ENCODE results near the gene SP1. TPM values are rescaled to one million over a fixed set of nuclear protein-coding genes. Genes with fewer than 3 reads are reported as not detected.

SP1 gene
- total and polyA plus RNA-seq, 9 of the 15 experiments (the other 6 are each of a cell fraction or from before 2014, with no cell fraction given): 8.0 to 65.5 (median 41.6) TPM

- TF ChIP-seq, protein P1, sequence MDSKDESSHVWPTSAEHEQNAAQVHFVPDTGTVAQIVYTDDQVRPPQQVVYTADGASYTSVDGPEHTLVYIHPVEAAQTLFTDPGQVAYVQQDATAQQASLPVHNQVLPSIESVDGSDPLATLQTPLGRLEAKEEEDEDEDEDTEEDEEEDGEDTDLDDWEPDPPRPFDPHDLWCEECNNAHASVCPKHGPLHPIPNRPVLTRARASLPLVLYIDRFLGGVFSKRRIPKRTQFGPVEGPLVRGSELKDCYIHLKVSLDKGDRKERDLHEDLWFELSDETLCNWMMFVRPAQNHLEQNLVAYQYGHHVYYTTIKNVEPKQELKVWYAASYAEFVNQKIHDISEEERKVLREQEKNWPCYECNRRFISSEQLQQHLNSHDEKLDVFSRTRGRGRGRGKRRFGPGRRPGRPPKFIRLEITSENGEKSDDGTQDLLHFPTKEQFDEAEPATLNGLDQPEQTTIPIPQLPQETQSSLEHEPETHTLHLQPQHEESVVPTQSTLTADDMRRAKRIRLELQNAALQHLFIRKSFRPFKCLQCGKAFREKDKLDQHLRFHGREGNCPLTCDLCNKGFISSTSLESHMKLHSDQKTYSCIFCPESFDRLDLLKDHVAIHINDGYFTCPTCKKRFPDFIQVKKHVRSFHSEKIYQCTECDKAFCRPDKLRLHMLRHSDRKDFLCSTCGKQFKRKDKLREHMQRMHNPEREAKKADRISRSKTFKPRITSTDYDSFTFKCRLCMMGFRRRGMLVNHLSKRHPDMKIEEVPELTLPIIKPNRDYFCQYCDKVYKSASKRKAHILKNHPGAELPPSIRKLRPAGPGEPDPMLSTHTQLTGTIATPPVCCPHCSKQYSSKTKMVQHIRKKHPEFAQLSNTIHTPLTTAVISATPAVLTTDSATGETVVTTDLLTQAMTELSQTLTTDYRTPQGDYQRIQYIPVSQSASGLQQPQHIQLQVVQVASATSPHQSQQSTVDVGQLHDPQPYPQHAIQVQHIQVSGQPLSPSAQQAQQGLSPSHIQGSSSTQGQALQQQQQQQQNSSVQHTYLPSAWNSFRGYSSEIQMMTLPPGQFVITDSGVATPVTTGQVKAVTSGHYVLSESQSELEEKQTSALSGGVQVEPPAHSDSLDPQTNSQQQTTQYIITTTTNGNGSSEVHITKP (IDR thresholded peaks at IDR 0.05; ENCODE audit: partially characterized antibody): peak; percentile 78
- TF ChIP-seq SLC30A9 (CRISPR knock-in tag; IDR thresholded peaks at IDR 0.05) (no peak), PTTG1 (tag; IDR thresholded peaks at IDR 0.05; ENCODE audit: low read depth) (no peak), NR2C2 (CRISPR knock-in tag; IDR thresholded peaks at IDR 0.05) (no peak), NR2C2 (tag; IDR thresholded peaks at IDR 0.05) (0 out of 2 replicates have a peak, but pooled peaks have one; percentile 2), MGA (IDR thresholded peaks at IDR 0.05) (peak; percentile 23; the same call in 1 of the 2 replicates), ZNF134 (CRISPR knock-in tag; conservative IDR thresholded peaks at IDR 0.05) (no peak), NFXL1 (CRISPR knock-in tag; IDR thresholded peaks at IDR 0.05) (no peak), CBX2 (IDR thresholded peaks at IDR 0.05; ENCODE audit: insufficient read depth, low read length, poor library complexity, severe bottlenecking) (no peak)
- TF ChIP-seq, protein P2, sequence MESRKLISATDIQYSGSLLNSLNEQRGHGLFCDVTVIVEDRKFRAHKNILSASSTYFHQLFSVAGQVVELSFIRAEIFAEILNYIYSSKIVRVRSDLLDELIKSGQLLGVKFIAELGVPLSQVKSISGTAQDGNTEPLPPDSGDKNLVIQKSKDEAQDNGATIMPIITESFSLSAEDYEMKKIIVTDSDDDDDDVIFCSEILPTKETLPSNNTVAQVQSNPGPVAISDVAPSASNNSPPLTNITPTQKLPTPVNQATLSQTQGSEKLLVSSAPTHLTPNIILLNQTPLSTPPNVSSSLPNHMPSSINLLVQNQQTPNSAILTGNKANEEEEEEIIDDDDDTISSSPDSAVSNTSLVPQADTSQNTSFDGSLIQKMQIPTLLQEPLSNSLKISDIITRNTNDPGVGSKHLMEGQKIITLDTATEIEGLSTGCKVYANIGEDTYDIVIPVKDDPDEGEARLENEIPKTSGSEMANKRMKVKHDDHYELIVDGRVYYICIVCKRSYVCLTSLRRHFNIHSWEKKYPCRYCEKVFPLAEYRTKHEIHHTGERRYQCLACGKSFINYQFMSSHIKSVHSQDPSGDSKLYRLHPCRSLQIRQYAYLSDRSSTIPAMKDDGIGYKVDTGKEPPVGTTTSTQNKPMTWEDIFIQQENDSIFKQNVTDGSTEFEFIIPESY (CRISPR knock-in tag; IDR thresholded peaks at IDR 0.05): no peak
These were observed 14.6 kb upstream of the SP1 start (continued) for GRCh38 chr12:53365245-53365904.
